Breast epithelium (tissue), 3 donors: ENCODE measurements around the gene SSU72.
"Not testable (repeated sequence)": the region's sequence is repeated elsewhere in the genome, so short reads cannot be mapped to it uniquely, and the experiment has no call there.

Experiments used
- CTCF ChIP-seq, 3 donors: fragments of 450-650 bp; IDR thresholded peaks; one replicate each; pipeline ENCODE4 v1.5.1; 2016 to 2017; ENCODE audit warnings: antibody characterized with exemption in 3 of 3, mild to moderate bottlenecking in 3 of 3, moderate library complexity in 3 of 3
- POLR2AphosphoS5 ChIP-seq, 3 donors: sonication (generic); formaldehyde crosslinking; IDR thresholded peaks; one replicate each; pipeline ENCODE4 v1.6.1; 2017; ENCODE audit warnings: antibody characterized with exemption in 3 of 3

GRCh38 chr1:1524750-1525383 lies 49.8 kb downstream of the SSU72 start:
- TF ChIP-seq POLR2AphosphoS5, CTCF (IDR thresholded peaks at IDR 0.05): not testable (repeated sequence)
